GM10847 (cell line): Measurements from ENCODE around the gene GRK5.

Experiments used
- POLR2A ChIP-seq: IDR thresholded peaks from 2 replicates; pipeline ENCODE4 v1.6.1; 2011; ENCODE audit not compliant: insufficient read length; ENCODE audit errors: extremely low read depth

The GRK5 gene

GRCh38 chr10:119207366-119207666 lies at the start of gene GRK5:
TSS of gene GRK5 (plus strand) at chr10:119207571. CDS start at chr10:119207918, 347 bp downstream.
- TF ChIP-seq POLR2A: no peak

GRCh38 chr10:119159332-119159731 lies 48.0 kb upstream of the GRK5 start:
- TF ChIP-seq POLR2A: no peak

- TF ChIP-seq POLR2A: no peak
Observed at GRCh38 chr10:119161680-119162451, 45.5 kb upstream of the GRK5 start.

- TF ChIP-seq POLR2A: no peak
Observed at GRCh38 chr10:119162452-119163092, 44.8 kb upstream of the GRK5 start.

GRCh38 chr10:119165171-119166117 lies 41.9 kb upstream of the GRK5 start, which contains the start of gene SFXN4:
TSS of gene SFXN4 (minus strand) at chr10:119165714. CDS start at chr10:119165647, 67 bp downstream.
- TF ChIP-seq POLR2A: peak; percentile 84

GRCh38 chr10:119166118-119166500 lies 41.3 kb upstream of the GRK5 start:
- TF ChIP-seq POLR2A: no peak

- TF ChIP-seq POLR2A: no peak
Observed at GRCh38 chr10:119166564-119166963, 40.8 kb upstream of the GRK5 start.

- no peak for TF ChIP-seq POLR2A
Observed at GRCh38 chr10:119167041-119167440, 40.3 kb upstream of the GRK5 start.

- TF ChIP-seq POLR2A: no peak
Observed at GRCh38 chr10:119174109-119174508, 33.3 kb upstream of the GRK5 start.

GRCh38 chr10:119176166-119176565 lies 31.2 kb upstream of the GRK5 start:
- TF ChIP-seq POLR2A: no peak

- no peak for TF ChIP-seq POLR2A
Observed at GRCh38 chr10:119177708-119178371, 29.5 kb upstream of the GRK5 start.

GRCh38 chr10:119178372-119179119 lies 28.8 kb upstream of the GRK5 start, which contains the start of gene PRDX3:
TSS of gene PRDX3 (minus strand) at chr10:119178812. CDS start at chr10:119178790, 22 bp downstream.
- peak; percentile 96 for TF ChIP-seq POLR2A

- no peak for TF ChIP-seq POLR2A
Observed at GRCh38 chr10:119183664-119184412, 23.5 kb upstream of the GRK5 start.
